Activated gamma-delta T cell treated with anti-CD3 and anti-CD28 coated beads, Interleukin-2, amount 50 U/mL, for 16 hours (primary cell): Measurements from ENCODE around the gene SDSL.

Source experiments
- DNase-seq: peaks from one replicate; pipeline ENCODE4 v3.0.0-alpha.2; 2020; ENCODE audit warnings: low read depth

SDSL gene

GRCh38 chr12:113422030-113422885, at the start of gene SDSL:
Gene SDSL (plus strand): TSS chr12:113422380. CDS start chr12:113427983, 5,603 bp downstream.
- no peak for DNase-seq

- no peak for DNase-seq
Observed at GRCh38 chr12:113373440-113373839, 48.7 kb upstream of the SDSL start.

GRCh38 chr12:113373969-113374368, 48.2 kb upstream of the SDSL start:
- no peak for DNase-seq

- DNase-seq: no peak
Observed at GRCh38 chr12:113374823-113375428, 47.3 kb upstream of the SDSL start.

GRCh38 chr12:113378291-113378690, 43.9 kb upstream of the SDSL start:
- DNase-seq: no peak

DNA sequence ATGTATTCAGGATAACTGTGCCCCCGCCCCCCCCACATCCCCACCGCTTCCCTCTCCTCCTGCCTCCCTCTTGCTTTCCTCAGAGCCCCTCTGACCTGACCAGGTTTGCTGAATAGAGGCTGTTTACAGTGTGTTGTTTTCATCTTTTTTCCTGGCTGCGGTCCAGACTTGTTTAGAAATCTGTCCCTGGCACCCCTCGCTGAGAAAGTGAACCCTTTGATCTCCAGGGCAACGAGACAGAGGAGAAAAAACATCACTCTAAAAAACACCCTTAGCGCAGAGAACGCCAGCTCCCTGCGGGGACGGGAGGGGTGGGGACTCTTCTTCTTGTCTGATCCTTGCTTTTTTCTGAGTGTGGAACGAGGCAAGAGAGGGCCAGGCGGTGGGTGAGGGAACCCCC, 41.0 kb upstream of the SDSL start:
- no peak for DNase-seq

- no peak for DNase-seq
Observed at GRCh38 chr12:113382206-113382605, 40.0 kb upstream of the SDSL start.

- DNase-seq: no peak
Observed at GRCh38 chr12:113384778-113385177, 37.4 kb upstream of the SDSL start.

GRCh38 chr12:113385282-113385882, 36.8 kb upstream of the SDSL start:
- no peak for DNase-seq

DNA sequence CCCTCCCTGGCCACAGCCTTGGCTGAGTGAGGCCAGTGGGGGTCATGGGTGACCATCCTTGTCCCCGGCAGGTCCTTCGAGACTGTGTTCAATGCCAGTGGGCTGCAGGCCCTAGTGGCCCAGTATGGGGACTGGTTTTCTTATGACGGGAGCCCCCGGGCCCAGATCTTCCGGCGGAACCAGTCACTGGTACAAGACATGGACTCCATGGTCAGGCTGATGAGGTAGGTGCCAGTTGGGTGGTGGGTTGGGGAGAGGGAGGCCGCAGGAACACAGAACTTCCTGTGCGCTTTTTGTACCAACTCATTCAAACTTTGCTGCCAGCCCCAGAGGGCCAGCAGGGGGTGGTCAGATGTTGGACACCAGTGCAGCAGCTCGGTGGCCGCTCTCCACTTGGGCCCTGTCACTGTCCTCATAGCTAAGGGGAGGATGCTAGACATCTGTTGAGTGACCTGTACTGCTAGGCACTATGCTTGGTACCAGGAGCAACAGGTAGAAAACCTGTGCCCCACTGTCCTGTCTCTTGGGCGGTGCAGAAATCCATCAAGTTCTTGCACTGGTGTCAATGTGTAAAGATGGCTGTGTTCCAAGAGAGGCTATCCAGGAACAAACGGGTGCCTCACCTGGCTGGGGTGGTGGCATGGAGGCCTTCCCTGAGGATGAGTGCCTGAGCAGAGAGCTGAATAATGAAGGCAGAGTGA, 35.2 kb upstream of the SDSL start:
- no peak for DNase-seq

DNA sequence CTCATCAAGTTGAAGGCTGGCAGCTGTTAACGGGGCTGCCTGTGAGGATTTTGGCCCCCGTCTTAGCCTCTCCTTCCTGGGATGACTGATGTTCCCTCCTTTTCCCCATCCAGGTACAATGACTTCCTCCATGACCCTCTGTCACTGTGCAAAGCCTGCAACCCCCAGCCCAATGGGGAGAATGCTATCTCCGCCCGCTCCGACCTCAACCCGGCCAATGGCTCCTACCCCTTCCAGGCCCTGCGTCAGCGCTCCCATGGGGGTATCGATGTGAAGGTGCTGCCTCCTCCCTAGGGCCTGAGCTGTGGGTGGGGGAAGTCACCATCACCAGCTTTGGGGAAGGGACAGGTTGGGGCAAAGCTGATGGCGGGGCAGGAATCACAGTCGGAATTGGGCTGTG, 34.5 kb upstream of the SDSL start:
- no peak for DNase-seq

GRCh38 chr12:113388351-113388750, 33.8 kb upstream of the SDSL start:
- DNase-seq: no peak

DNA sequence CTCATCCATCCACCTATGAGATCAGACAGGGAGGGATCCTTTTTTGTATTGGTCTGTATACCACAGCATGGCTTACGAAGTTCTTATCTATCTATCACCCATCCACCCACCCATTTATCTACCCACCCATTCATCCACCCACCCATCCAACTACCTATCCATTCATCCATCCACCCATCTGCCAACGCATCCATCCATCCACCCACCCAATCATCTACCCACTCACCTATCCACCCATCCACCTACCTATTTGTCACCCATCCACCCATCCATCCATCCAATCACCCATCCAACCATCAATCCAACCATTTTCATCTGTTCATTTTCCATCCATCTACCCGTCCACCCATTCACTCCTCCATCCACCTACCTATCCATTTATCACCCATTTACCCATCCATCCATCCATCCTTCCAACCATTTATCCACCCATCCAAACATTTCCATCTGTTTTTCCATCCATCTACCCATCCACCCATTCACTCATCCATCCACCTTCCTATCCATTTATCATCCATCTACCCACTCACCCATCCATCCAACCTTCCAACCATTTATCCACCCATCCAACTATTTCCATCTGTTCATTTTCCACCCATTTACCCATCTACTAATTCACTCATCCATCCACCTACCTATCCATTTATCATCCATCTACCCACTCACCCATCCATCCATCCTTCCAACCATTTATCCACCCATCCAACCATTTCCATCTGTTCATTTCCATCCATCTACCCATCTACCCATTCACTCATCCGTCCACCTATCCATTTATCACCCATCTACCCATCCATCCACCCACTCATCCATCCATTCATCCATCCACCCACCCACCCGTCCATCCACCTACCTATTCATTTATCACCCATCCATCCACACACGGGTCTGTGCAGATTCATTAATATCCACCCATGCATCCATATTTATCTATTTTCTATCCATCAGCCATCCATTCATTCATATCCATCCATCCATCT, 31.8 kb upstream of the SDSL start:
- no peak for DNase-seq

GRCh38 chr12:113391145-113391544, 31.0 kb upstream of the SDSL start:
- no peak for DNase-seq

GRCh38 chr12:113391650-113392337, 30.4 kb upstream of the SDSL start:
- no peak for DNase-seq

GRCh38 chr12:113392520-113392919, 29.7 kb upstream of the SDSL start:
- no peak for DNase-seq

DNA sequence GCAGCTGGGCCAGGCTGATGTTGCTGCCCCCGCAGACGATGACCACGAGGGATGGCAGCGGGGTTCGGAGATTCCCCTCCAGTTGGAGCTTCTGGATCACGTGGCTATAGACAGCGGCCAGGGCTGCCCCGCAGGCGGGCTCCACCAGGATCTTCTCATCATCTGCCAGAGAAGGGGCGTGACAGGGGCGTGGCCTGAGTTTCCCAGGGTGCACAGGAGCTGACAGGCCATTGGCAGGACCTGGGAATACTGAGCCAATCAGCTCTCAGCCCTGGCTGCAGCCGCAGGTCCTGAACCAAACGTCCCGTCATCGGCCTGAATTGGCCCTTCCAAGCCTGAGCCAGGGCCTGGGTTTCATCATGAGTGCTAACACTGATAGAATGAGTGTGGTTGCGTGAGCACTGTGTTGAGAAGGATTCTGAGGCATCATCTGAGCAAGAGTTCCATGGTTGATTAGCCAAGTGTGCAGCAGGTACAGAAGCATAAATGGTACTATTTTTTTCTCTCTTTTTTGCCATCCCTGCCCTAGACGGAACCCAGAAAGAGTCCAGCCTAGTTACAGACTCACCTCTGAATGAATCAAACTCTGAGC, 29.1 kb upstream of the SDSL start:
- DNase-seq: no peak

DNA sequence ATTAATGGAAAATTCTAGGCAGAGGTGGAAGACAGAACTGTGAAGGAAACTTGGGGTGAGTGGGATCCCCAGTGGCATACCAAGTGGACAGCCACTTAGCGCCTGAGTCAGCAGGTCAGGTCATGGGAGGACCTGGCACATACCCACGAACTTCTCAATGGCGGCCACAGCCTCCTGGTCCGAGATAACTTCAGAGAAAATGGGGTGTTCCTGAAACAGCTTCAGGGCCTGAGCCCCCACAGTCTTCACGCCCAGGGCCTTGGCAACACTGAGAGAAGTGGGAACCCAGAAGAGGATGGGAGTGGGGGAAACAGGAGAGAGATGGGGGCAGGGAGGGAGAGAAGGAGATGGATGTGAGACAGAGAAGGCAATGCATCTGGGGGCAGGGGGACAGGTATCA, 28.4 kb upstream of the SDSL start:
- no peak for DNase-seq

DNA sequence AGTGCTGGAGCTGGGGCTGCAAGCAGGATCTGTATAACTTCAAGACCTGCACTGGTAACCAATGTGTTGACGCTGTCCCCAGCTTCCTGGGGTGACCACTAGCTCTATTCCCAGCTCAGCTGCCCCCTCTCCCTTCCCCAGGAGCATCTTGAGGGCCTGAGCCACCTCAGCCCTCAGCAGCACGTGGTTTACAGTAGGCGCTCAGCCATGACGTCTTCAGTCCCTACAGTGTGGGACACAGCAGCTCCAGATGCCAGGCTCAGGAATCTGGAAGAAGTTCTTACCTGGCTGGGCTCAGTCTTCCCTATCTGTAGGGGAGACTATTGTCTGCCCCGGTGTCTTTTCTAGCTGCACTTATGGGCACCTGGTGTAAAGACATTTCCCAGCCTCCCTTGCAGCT, 27.1 kb upstream of the SDSL start:
- no peak for DNase-seq

GRCh38 chr12:113396200-113396599, 26.0 kb upstream of the SDSL start:
- DNase-seq: no peak
